NCI-H82 treated with DMSO at 0.1 percent for 48 hours (cell line): ENCODE data around the gene PAM.

Experiments
- DNase-seq: peaks from one replicate; lab custom pipeline; 2025; ENCODE audit not compliant: unreplicated experiment; lab: John Stamatoyannopoulos, UW

The PAM gene

DNA sequence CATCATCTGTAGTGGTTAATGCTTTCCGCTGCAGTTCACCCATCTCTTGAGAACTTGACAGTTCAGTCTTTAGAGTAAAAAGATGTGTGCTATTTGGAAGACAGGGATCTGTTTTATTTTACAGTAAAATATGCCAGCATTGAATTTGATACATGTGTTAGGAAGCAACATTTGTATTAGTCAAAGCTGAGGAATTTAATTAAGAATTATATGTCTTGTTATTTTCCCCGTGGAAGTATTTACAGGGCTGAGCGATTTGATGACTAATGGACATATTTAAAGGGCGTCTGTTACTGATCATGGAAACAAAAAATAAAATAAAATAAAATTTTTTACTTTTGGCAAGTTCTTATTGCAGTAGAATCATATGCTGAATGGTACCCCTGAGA lies 101.3 kb downstream of the PAM start:
- no peak for DNase-seq

- DNase-seq, result no peak
Measured at GRCh38 chr5:102857076-102857818, 102.1 kb downstream of the PAM start.

DNA sequence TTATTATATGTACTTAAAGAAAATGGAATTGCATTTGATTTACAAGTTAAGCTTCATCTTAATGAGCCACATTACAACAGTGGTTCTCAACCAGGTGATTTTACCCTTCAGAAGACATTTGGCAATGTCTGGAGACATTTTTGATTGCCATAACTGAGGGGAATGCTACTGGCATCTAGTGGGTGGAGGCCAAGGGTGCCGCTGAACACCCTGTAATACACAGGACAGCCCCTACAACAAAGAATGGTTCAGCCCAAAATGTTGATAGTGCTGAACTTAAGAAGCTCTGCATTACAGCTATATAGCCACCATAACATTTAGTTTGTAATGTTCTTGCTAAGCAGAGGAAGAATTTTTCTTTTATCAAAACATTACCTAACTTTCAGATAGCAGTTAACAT lies 103.1 kb downstream of the PAM start:
- no peak for DNase-seq

DNA sequence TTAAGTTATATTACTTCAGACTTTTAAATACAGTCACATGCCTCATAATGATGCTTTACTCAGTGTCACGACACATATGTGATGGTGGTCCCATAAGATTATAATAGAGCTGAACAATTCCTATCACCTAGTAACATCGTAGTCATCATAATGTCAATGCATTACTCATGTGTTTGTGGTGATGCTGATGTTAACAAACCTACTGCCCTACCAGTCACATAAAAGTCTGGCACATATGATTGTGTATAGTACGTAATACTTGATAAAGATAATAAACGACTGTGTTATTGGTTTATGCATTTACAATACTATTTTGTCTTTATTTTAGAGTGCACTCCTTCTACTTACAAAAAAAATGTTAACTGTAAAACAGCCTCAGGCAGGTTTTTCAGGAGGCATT lies 103.7 kb downstream of the PAM start:
- no peak for DNase-seq

- DNase-seq, result no peak
Measured at GRCh38 chr5:102860035-102860434, 104.9 kb downstream of the PAM start.

DNA sequence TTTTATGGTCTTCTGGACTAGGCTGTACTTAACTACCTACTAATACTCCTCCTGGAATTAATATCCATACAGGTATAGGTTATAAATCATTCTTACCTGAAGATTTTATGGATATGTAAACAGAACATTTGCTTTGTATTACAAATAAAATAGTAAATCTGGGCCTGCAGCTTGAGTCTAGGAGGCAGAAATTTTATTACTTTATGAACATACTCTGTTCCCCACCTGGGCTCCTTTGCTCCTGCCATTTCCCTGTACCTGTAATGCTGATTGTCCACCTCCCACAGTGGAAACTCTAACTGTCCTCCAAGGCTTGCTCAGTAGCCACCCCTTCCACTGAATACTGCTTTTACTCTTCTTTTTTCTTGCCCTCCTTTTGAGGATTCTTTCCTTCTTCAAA lies 108.0 kb downstream of the PAM start:
- no peak for DNase-seq

DNA sequence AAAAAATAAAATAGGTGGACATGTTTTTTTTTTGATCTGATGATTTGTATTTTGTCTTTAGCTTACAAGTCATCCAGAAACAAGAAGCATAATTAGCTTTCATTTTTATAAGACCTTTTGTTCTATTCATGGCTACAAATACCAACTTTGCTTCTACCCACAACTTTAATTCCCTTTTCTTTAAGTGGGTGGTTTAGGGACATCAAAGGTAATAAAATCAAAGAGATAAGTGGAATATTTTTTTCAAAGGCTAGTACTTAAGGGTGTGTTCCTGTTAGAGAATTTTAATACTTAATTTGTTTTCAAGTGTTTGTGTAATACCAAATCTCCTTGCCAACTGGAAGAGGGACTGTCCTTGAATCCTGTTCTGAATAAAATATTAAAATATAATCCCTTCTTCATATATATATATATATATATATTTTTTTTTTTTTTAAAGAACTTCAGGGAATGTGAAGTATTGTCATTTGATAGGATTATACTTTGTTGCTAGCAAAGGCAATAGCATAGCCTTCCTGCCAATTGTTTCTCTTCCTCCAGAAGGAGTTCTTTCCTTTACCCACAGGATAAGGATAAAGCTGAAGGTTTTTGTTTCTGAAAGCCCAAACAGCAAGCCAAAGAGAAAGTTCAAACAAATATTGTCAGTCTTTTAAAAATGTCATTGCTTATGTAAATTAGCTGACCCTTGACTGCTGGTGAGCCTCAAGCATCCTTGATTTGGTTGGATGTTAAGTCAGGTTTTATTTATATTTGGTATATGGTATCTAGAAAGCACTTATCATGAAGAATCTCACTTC lies 108.9 kb downstream of the PAM start:
- no peak for DNase-seq

DNA sequence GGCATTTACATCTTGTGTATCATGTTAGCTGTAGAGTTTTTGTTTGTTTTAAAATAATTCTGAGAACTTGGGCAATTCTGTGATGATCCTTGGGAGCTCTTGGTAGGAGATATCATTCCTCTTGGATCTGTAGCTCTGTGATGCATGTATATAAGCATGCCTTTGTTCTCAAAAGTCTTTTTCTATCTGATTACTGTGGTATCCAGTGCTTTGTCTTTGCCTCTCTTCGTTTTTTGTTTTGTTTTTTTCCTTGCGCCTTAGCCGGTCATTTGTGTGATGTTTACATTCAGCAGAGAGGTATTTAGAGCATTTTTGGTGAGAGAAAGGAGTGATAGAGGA lies 110.0 kb downstream of the PAM start:
- no peak for DNase-seq

GRCh38 chr5:102865510-102866236 lies 110.6 kb downstream of the PAM start:
- DNase-seq, result no peak

DNA sequence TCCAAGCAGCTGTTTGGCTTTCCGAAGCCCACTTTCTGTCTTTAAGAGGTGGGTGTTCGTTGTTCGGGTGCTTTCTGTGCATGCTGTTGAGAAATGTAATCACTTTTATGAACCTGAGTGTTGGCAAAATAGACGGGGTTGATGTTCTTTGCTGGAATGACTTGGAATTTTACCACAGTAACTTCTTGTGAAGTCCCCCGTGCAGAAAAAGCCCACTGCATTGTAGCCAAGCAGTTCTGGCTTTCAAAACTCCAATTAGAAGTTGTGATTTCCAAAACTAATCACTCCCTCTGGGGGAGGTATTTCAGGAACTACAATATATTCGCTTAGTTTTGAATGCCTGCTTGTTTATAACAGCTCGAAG lies 111.1 kb downstream of the PAM start:
- DNase-seq, result no peak

DNA sequence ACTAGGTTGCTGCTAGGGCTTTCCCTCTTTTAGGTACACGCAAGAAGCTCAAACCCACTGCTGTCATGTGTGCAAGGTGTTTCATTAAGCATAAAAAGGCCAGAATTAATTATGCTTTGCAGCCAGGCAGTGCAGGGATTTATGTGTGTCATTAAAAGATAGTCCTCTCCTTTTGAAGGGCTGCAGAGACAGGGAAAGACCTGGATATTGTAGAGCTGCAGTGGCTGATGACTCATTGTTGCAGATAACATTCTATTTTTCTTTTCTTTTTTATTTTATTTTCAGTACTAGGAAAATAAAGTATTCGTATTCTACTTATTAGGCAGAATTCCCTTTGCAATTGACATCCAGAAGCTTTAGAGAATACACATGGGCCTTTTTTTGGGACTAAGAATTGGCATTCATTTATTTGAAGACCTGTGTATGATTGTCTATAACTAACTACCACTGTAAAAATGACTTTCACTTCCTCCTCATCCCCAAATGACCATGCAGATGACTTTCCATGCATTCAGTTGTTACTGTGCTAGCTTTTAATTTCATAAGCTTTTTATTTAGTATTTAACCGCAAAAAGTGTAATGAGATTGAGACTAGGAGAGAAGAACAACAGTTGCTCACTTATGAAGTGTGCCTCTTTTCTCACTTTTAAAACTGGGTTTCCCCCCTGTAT lies 113.0 kb downstream of the PAM start:
- DNase-seq, result no peak

GRCh38 chr5:102869230-102869629 lies 114.1 kb downstream of the PAM start:
- no peak for DNase-seq

DNA sequence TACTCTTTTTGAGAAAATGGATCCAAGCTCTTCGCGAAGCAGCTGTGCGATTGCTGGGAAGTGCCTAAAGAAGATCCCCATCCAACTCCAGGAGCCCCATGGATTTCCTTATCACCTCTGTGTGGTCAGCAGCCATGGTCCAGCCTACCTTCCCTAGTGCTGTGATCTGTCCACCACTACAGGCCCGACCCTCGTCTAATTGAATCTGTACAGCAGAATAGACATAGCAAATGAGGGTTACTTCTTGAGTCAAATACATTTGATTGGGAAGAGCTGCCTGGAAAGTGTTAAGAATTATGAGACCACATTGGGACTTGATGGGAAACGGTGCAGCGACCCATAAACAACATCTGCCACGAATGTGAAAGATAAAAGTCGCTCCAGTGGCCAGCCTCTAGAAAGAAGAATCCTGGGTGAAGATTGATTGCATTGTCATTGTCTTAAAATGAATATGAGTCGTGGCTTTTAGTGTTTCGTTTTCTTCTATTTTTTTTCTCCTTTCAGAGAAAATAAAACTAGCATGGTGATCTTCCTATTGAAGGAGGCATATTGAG lies 118.4 kb downstream of the PAM start:
- DNase-seq, result no peak

GRCh38 chr5:102874054-102874453 lies 118.9 kb downstream of the PAM start:
- no peak for DNase-seq

- no peak for DNase-seq
Measured at GRCh38 chr5:102875721-102876123, 120.6 kb downstream of the PAM start.

GRCh38 chr5:102876610-102877009 lies 121.5 kb downstream of the PAM start:
- DNase-seq, result no peak

- DNase-seq, result no peak
Measured at GRCh38 chr5:102879741-102880140, 124.6 kb downstream of the PAM start.

- DNase-seq, result no peak
Measured at GRCh38 chr5:102886586-102886985, 131.5 kb downstream of the PAM start.

- DNase-seq, result no peak
Measured at GRCh38 chr5:102888483-102888882, 133.4 kb downstream of the PAM start.

- DNase-seq, result no peak
Measured at GRCh38 chr5:102889033-102889432, 133.9 kb downstream of the PAM start.

DNA sequence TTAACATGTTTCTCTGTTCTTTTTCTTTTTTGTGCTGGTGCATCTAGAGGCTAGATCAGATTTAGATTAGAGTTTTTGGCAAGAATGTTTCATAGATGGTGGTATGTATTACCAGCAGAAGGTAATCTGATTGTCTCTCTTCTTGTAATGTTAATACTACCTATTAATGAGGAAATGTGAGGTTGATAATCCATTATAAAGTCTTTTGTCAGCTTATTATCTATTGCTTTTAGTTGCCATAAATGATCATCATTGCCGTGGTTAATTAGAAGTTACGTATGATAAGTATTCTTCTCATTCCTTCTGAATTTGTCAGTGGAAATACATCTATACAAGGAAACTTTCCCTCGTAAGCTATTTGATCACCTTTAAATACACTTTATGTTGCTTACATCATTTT lies 135.0 kb downstream of the PAM start:
- no peak for DNase-seq
